GM12878 (cell line): ENCODE data around the gene FBXO3. TPM values are rescaled to one million over a fixed set of nuclear protein-coding genes. Genes with fewer than 3 reads are reported as not detected.

Experiments
- ATAC-seq: fragments of 200-7000 bp; cut with Tn5 transposase; 3 replicates; pipeline ENCODE4 v1.9.1; 2020; ENCODE audit warnings: mild to moderate bottlenecking, moderate library complexity
- BruUV-seq: library from RNA; stranded (reverse); fragments of 400-500 nt; replicated peaks from 2 replicates; lab custom pipeline; 2021; lab: Mats Ljungman, UMichigan
- CTCF ChIA-PET: fragments of 300-600 bp; sonication (Branson Sonifier 250); formaldehyde crosslinking; extraction: SDS; loops from one replicate; lab custom pipeline; 2021; ENCODE audit warnings: inconsistent platforms; lab: Yijun Ruan, JAX
- POLR2A ChIA-PET: fragments of 350-600 bp; formaldehyde crosslinking; extraction: SDS; loops from one replicate; lab custom pipeline; 2021; ENCODE audit warnings: inconsistent platforms; lab: Charles Lee
- RAD21 ChIA-PET: fragments of 300-600 bp; sonication (Branson Sonifier 250); formaldehyde crosslinking; loops from one replicate; lab custom pipeline; 2023; ENCODE audit warnings: antibody characterized with exemption; ENCODE audit not compliant: unreplicated experiment; lab: Charles Lee
- SMC1A ChIA-PET: fragments of 300-600 bp; sonication (Branson Sonifier 250); formaldehyde crosslinking; loops from one replicate; lab custom pipeline; 2023; ENCODE audit not compliant: unreplicated experiment, uncharacterized antibody; lab: Charles Lee
- DNase-seq: peaks from one replicate; pipeline ENCODE4 v3.0.0-alpha.2; 2011; ENCODE audit warnings: low read depth, low spot score
- FAIRE-seq: peaks from 3 replicates; lab custom pipeline; 2011; peaks lifted over from hg19 to GRCh38; lab: Jason Lieb, UNC
- H2AFZ ChIP-seq: 2 replicates; pipeline ENCODE4 v1.6.0; 2011; ENCODE audit warnings: low read depth, low read length, control low read depth; ENCODE audit not compliant: control insufficient read depth
- H3K27ac ChIP-seq: 2 replicates; pipeline ENCODE4 v1.5.1; 2011; ENCODE audit warnings: control low read depth; ENCODE audit not compliant: control insufficient read depth, insufficient read depth
- H3K27me3 ChIP-seq, 2 experiments: replicated peaks in 1 of 2; 2 replicates each; pipeline versions ENCODE4 v1.6.0 to v1.6.1; 2011; ENCODE audit warnings: low read length in 1 of 2; ENCODE audit not compliant: control insufficient read depth in 2 of 2, insufficient read depth in 2 of 2
- H3K36me3 ChIP-seq, 2 experiments: 2 replicates each; pipeline ENCODE4 v1.5.1; 2011; ENCODE audit warnings: low read length in 1 of 2; ENCODE audit not compliant: control insufficient read depth in 2 of 2, insufficient read depth in 2 of 2
- H3K4me1 ChIP-seq: 2 replicates; pipeline ENCODE4 v1.6.1; 2011; ENCODE audit warnings: mild to moderate bottlenecking, low read length, moderate library complexity, mixed read lengths; ENCODE audit not compliant: control insufficient read depth, insufficient read depth
- H3K4me2 ChIP-seq: 2 replicates; pipeline ENCODE4 v1.6.0; 2011; ENCODE audit warnings: control low read depth; ENCODE audit not compliant: control insufficient read depth, insufficient read depth
- H3K4me3 ChIP-seq: fragments of 200-600 bp; sonication (generic); 2 replicates; pipeline ENCODE4 v1.5.1; 2016
- H3K79me2 ChIP-seq: 2 replicates; pipeline ENCODE4 v1.6.0; 2011; ENCODE audit warnings: low read length; ENCODE audit not compliant: control insufficient read depth, insufficient read depth
- H3K9ac ChIP-seq: 2 replicates; pipeline ENCODE4 v1.8.0; 2011; ENCODE audit warnings: low read length, control low read depth, mixed read lengths; ENCODE audit not compliant: control insufficient read depth, insufficient read depth
- H3K9me3 ChIP-seq: replicated peaks from 3 replicates; pipeline ENCODE4 v1.5.1; 2011; ENCODE audit warnings: mild to moderate bottlenecking, low read length; ENCODE audit not compliant: control insufficient read depth, insufficient read depth
- H4K20me1 ChIP-seq: 2 replicates; pipeline ENCODE4 v1.6.0; 2011; ENCODE audit not compliant: control insufficient read depth, insufficient read depth
- BHLHE40 ChIP-seq, 2 experiments: fragments of 450-650 bp in 1 of 2; IDR thresholded peaks; 2 replicates each; pipeline ENCODE4 v1.6.1; 2011 to 2017; ENCODE audit warnings: low read depth in 2 of 2, borderline replicate concordance in 1 of 2, improper control_type of control experiment in 1 of 2, low read length in 1 of 2, mild to moderate bottlenecking in 1 of 2
- GATAD2B ChIP-seq: fragments of 450-650 bp; conservative IDR thresholded peaks from 2 replicates; pipeline ENCODE4 v1.6.1; 2017; ENCODE audit warnings: low read depth, mild to moderate bottlenecking, moderate library complexity
- HDAC6 ChIP-seq: fragments of 200-600 bp; sonication (generic); IDR thresholded peaks from one replicate; pipeline ENCODE4 v1.8.0; 2017; ENCODE audit warnings: antibody characterized with exemption; ENCODE audit not compliant: unreplicated experiment
- NR2C1 ChIP-seq: fragments of 450-650 bp; IDR thresholded peaks from 2 replicates; pipeline ENCODE4 v1.6.1; 2017; ENCODE audit warnings: antibody characterized with exemption, mild to moderate bottlenecking, moderate library complexity
- PAX5 ChIP-seq: IDR thresholded peaks from 2 replicates; pipeline ENCODE4 v1.6.1; 2011; ENCODE audit warnings: low read depth, low read length, borderline replicate concordance
- POLR2A ChIP-seq: IDR thresholded peaks from 2 replicates; pipeline ENCODE4 v1.6.1; 2011; ENCODE audit warnings: low read depth, mild to moderate bottlenecking, low read length
- POLR2AphosphoS5 ChIP-seq: IDR thresholded peaks from 2 replicates; pipeline ENCODE4 v1.6.1; 2011; ENCODE audit warnings: mild to moderate bottlenecking, low read length, inconsistent platforms
- SMAD1 ChIP-seq: fragments of 450-650 bp; IDR thresholded peaks from 2 replicates; pipeline ENCODE4 v1.6.1; 2018; ENCODE audit warnings: mild to moderate bottlenecking, low read depth; ENCODE audit not compliant: partially characterized antibody
- TBL1XR1 ChIP-seq: IDR thresholded peaks from 2 replicates; pipeline ENCODE4 v1.6.1; 2012; ENCODE audit warnings: low read depth, low read length, improper control_type of control experiment
- ZNF274 ChIP-seq: IDR thresholded peaks from one replicate; pipeline ENCODE4 v1.8.0; 2011; ENCODE audit not compliant: insufficient read length, insufficient read depth
- ZNF622 ChIP-seq: fragments of 450-650 bp; IDR thresholded peaks from 2 replicates; pipeline ENCODE4 v1.6.1; 2017; ENCODE audit warnings: mild to moderate bottlenecking, inconsistent platforms
- WGBS: methylation state at CpG from one replicate; pipeline ENCODE4 v1.1.6; 2016; ENCODE audit warnings: low lambda C conversion rate; ENCODE audit not compliant: insufficient replicate concordance, insufficient coverage; ENCODE audit errors: missing lambda C conversion rate; 5-methylcytosine and 5-hydroxymethylcytosine counted together
- in situ Hi-C: fragments of 300-500 bp; cut with MboI; formaldehyde crosslinking; loops from 9 replicates; pipeline ENCODE4 v1.14.3; 2018; ENCODE audit warnings: mixed read lengths
- intact Hi-C: fragments of 100-400 bp; cut with micrococcal nuclease; formaldehyde crosslinking; loops from one replicate; pipeline ENCODE4 v1.14.2; 2022; ENCODE audit not compliant: unreplicated experiment
- polyA plus RNA-seq, 11 experiments: library from polyadenylated mRNA; depleted of rRNA in 4 of 11; unstranded in 6 of 11; stranded (reverse) in 5 of 11; fragments of >200 nt; fragmentation: Nextera tagmentation in 4 of 11; fragmentation: Illumina TruSeq in 1 of 11; extraction: Ambion mirVana in 4 of 11; extraction: Trizol in 1 of 11; gene quantifications; 1 replicate in 1 of 11; 2 replicates in 10 of 11; pipeline versions ENCODE4 v1.2.1 to v1.2.3, GENCODE V29; 2011 to 2016; ENCODE audit warnings: inconsistent platforms in 2 of 11, missing spikeins in 2 of 11, low read depth in 1 of 11
- total RNA-seq, 4 experiments: library from RNA; depleted of rRNA in 3 of 4; stranded (reverse); fragments of >200 nt in 3 of 4; fragmentation: Illumina TruSeq in 1 of 4; extraction: Trizol in 1 of 4; gene quantifications; 2 replicates each; pipeline versions ENCODE4 v1.2.1 to v1.2.3, GENCODE V29; 2013 to 2021
- TF ChIP-seq, protein P1 (sequence below): fragments of 450-650 bp; IDR thresholded peaks from 2 replicates; pipeline ENCODE4 v1.6.1; 2014; ENCODE audit warnings: mild to moderate bottlenecking
- TF ChIP-seq, protein P2 (sequence below): fragments of 450-650 bp; IDR thresholded peaks from 2 replicates; pipeline ENCODE4 v1.6.1; 2016; ENCODE audit warnings: mild to moderate bottlenecking
- TF ChIP-seq, protein P3 (sequence below): fragments of 150-350 bp; IDR thresholded peaks from 2 replicates; pipeline ENCODE4 v1.6.1; 2014; ENCODE audit warnings: mild to moderate bottlenecking, low read depth, low read length
- TF ChIP-seq, protein P4 (sequence below): fragments of 450-650 bp; formaldehyde crosslinking; IDR thresholded peaks from 2 replicates; pipeline ENCODE4 v1.4.0; 2020; ENCODE audit warnings: mild to moderate bottlenecking, moderate library complexity

The FBXO3 gene
- total and polyA plus RNA-seq, 10 of the 15 experiments (the other 5 are each of a cell fraction or from before 2014, with no cell fraction given) = 8.9 to 33.4 (median 13.8) TPM

DNA sequence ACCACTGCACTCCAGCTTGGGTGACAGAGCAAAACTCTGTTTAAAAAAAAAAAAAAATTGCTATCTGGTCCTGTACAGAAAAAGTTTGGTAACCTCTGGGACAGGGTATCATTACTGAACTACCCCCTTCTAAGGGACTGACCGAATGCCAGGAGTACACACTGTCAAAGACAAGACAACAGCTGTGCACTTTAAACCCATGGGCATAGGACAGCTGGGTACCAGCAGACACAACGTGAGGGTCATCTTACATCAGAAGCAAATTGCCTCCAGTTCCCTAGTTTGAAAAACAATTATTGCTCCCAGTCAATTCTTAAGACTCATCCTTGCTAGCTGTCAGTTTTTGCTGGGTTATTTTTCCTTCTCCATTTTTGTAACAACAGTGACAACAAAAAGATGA, 55.9 kb downstream of the FBXO3 start:
- SMC1A ChIA-PET = interaction anchor here (10.8 kb wide), 1 partner anchor 23 kb away, joined by 153 read pairs; no protein-coding TSS in a partner anchor
- intact Hi-C loops = no loop called here
- Histone ChIP-seq H3K4me1 (peaks cover 10% of the 10 kb centered on the region), H3K9ac (no peak overlapping the region), H3K4me3 (no peak overlapping the region), H3K4me2 (no peak overlapping the region), H3K27ac (no peak overlapping the region), H2AFZ (no peak overlapping the region), H3K27me3 (no peaks in the 10 kb centered on the region), H3K36me3 (peaks cover 24 to 39% of the 10 kb centered on the region in 2 experiments; a peak in 3 of 4 replicates), H3K79me2 (peaks cover 12% of the 10 kb centered on the region), H4K20me1 (peaks cover 2% of the 10 kb centered on the region; the same call in 1 of the 2 replicates), H3K9me3 (no peaks in the 10 kb centered on the region)
- no TSS peak for BruUV-seq
- TF ChIP-seq SMAD1 = no peak
- TF ChIP-seq, protein P1, sequence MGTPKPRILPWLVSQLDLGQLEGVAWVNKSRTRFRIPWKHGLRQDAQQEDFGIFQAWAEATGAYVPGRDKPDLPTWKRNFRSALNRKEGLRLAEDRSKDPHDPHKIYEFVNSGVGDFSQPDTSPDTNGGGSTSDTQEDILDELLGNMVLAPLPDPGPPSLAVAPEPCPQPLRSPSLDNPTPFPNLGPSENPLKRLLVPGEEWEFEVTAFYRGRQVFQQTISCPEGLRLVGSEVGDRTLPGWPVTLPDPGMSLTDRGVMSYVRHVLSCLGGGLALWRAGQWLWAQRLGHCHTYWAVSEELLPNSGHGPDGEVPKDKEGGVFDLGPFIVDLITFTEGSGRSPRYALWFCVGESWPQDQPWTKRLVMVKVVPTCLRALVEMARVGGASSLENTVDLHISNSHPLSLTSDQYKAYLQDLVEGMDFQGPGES = no peak
- TF ChIP-seq, protein P2, sequence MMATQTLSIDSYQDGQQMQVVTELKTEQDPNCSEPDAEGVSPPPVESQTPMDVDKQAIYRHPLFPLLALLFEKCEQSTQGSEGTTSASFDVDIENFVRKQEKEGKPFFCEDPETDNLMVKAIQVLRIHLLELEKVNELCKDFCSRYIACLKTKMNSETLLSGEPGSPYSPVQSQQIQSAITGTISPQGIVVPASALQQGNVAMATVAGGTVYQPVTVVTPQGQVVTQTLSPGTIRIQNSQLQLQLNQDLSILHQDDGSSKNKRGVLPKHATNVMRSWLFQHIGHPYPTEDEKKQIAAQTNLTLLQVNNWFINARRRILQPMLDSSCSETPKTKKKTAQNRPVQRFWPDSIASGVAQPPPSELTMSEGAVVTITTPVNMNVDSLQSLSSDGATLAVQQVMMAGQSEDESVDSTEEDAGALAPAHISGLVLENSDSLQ = no peak
- TF ChIP-seq NR2C1 = no peak
- no peak for TF ChIP-seq HDAC6
- no peak for TF ChIP-seq PAX5
- no peak for TF ChIP-seq TBL1XR1
- TF ChIP-seq GATAD2B = no peak
- TF ChIP-seq POLR2A = no peak
- TF ChIP-seq, protein P3, sequence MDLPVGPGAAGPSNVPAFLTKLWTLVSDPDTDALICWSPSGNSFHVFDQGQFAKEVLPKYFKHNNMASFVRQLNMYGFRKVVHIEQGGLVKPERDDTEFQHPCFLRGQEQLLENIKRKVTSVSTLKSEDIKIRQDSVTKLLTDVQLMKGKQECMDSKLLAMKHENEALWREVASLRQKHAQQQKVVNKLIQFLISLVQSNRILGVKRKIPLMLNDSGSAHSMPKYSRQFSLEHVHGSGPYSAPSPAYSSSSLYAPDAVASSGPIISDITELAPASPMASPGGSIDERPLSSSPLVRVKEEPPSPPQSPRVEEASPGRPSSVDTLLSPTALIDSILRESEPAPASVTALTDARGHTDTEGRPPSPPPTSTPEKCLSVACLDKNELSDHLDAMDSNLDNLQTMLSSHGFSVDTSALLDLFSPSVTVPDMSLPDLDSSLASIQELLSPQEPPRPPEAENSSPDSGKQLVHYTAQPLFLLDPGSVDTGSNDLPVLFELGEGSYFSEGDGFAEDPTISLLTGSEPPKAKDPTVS = no peak
- no peak for TF ChIP-seq BHLHE40 (IDR thresholded peaks at IDR 0.05; ENCODE audit: borderline replicate concordance in 1 of 2, low read depth in 2 of 2, low read length in 1 of 2)
- no peak for TF ChIP-seq ZNF622
- TF ChIP-seq, protein P4, sequence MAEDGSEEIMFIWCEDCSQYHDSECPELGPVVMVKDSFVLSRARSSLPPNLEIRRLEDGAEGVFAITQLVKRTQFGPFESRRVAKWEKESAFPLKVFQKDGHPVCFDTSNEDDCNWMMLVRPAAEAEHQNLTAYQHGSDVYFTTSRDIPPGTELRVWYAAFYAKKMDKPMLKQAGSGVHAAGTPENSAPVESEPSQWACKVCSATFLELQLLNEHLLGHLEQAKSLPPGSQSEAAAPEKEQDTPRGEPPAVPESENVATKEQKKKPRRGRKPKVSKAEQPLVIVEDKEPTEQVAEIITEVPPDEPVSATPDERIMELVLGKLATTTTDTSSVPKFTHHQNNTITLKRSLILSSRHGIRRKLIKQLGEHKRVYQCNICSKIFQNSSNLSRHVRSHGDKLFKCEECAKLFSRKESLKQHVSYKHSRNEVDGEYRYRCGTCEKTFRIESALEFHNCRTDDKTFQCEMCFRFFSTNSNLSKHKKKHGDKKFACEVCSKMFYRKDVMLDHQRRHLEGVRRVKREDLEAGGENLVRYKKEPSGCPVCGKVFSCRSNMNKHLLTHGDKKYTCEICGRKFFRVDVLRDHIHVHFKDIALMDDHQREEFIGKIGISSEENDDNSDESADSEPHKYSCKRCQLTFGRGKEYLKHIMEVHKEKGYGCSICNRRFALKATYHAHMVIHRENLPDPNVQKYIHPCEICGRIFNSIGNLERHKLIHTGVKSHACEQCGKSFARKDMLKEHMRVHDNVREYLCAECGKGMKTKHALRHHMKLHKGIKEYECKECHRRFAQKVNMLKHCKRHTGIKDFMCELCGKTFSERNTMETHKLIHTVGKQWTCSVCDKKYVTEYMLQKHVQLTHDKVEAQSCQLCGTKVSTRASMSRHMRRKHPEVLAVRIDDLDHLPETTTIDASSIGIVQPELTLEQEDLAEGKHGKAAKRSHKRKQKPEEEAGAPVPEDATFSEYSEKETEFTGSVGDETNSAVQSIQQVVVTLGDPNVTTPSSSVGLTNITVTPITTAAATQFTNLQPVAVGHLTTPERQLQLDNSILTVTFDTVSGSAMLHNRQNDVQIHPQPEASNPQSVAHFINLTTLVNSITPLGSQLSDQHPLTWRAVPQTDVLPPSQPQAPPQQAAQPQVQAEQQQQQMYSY (CRISPR knock-in tag) = no peak
- no peak for TF ChIP-seq ZNF274
- TF ChIP-seq POLR2AphosphoS5 = no peak
- ATAC-seq = no peak
- DNase-seq = no peak
- RAD21 ChIA-PET = interaction anchor here (8.6 kb wide), 1 partner anchor 24 kb away, joined by 158 read pairs; no protein-coding TSS in a partner anchor
- POLR2A ChIA-PET = interaction anchor here (0.7 kb wide), 1 partner anchor 116 kb away, joined by 4 read pairs; no protein-coding TSS in a partner anchor
- CTCF ChIA-PET = interaction anchor here (1.8 to 9.4 kb wide), 3 partner anchors 9 to 25 kb away, joined by 4 to 276 read pairs (median 21); no protein-coding TSS in a partner anchor
- in situ Hi-C loops = no loop called here
- FAIRE-seq = no peak
- 75% methylated on average over 2 of the region's 2 CpGs for WGBS
